Type B pancreatic cell (in vitro differentiated cells): ENCODE results near the gene PLK1. TPM values are rescaled to one million over a fixed set of nuclear protein-coding genes. Genes with fewer than 3 reads are reported as not detected.

Experiments used
- DNase-seq: peaks from one replicate; pipeline ENCODE4 v3.0.0; 2021; ENCODE audit warnings: mixed read lengths; ENCODE audit not compliant: unreplicated experiment; ENCODE audit errors: extremely low spot score
- H3K27ac Mint-ChIP-seq: 2 replicates; pipeline ENCODE4 v1.8.0; 2021; ENCODE audit warnings: mild to moderate bottlenecking, mixed read lengths
- H3K27me3 Mint-ChIP-seq: 2 replicates; pipeline ENCODE4 v1.8.0; 2021; ENCODE audit warnings: mixed read lengths
- H3K36me3 Mint-ChIP-seq: 2 replicates; pipeline ENCODE4 v1.8.0; 2021; ENCODE audit warnings: mixed read lengths
- H3K4me1 Mint-ChIP-seq: one replicate; pipeline ENCODE4 v1.8.0; 2021; ENCODE audit warnings: mixed read lengths; ENCODE audit not compliant: unreplicated experiment
- H3K4me3 Mint-ChIP-seq: 2 replicates; pipeline ENCODE4 v1.8.0; 2021; ENCODE audit warnings: mild to moderate bottlenecking, mixed read lengths
- H3K9me3 Mint-ChIP-seq: 2 replicates; pipeline ENCODE4 v1.8.0; 2021; ENCODE audit warnings: mixed read lengths
- total RNA-seq: library from RNA; stranded (reverse); gene quantifications from 2 replicates; pipeline ENCODE4 v1.2.1, GENCODE V29; 2021; ENCODE audit warnings: low replicate concordance
- TF ChIP-seq, protein P1 (sequence below): fragments of 200-600 bp; sonication (generic); conservative IDR thresholded peaks from 2 replicates; pipeline ENCODE4 v1.5.0; 2021; ENCODE audit warnings: antibody characterized with exemption, mild to moderate bottlenecking

The PLK1 gene
- total RNA-seq, 1 donor from 2014 or later, result 67.2 TPM

DNA sequence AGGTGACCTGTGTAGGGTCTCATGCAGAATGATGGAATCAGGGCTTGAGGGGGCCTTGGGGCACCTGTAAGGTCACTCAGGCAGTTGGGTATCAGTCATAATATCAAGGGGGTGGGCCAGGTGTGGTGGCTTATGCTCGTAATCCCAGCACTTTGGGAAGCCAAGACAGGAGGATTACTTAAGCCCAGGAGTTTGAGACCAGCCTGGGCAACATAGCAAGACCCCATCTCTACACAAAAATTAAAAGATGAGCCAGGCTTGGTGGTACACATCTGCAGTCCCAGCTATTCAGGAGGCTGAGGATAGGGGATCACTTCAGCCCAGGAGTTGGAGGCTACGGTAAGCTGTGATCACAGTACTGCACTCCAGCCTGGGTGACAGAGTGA lies 26.8 kb downstream of the PLK1 start:
- no peaks in the 10 kb centered on the region for H3K36me3 Mint-ChIP-seq
- no peak overlapping the region for H3K4me3 Mint-ChIP-seq
- peaks cover 9% of the 10 kb centered on the region for H3K9me3 Mint-ChIP-seq
- H3K27ac Mint-ChIP-seq, result no peak overlapping the region
- TF ChIP-seq, protein P1, sequence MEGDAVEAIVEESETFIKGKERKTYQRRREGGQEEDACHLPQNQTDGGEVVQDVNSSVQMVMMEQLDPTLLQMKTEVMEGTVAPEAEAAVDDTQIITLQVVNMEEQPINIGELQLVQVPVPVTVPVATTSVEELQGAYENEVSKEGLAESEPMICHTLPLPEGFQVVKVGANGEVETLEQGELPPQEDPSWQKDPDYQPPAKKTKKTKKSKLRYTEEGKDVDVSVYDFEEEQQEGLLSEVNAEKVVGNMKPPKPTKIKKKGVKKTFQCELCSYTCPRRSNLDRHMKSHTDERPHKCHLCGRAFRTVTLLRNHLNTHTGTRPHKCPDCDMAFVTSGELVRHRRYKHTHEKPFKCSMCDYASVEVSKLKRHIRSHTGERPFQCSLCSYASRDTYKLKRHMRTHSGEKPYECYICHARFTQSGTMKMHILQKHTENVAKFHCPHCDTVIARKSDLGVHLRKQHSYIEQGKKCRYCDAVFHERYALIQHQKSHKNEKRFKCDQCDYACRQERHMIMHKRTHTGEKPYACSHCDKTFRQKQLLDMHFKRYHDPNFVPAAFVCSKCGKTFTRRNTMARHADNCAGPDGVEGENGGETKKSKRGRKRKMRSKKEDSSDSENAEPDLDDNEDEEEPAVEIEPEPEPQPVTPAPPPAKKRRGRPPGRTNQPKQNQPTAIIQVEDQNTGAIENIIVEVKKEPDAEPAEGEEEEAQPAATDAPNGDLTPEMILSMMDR, result no peak
- H3K27me3 Mint-ChIP-seq, result peaks cover 19% of the 10 kb centered on the region
- DNase-seq, result no peak
- peaks cover 3% of the 10 kb centered on the region for H3K4me1 Mint-ChIP-seq

DNA sequence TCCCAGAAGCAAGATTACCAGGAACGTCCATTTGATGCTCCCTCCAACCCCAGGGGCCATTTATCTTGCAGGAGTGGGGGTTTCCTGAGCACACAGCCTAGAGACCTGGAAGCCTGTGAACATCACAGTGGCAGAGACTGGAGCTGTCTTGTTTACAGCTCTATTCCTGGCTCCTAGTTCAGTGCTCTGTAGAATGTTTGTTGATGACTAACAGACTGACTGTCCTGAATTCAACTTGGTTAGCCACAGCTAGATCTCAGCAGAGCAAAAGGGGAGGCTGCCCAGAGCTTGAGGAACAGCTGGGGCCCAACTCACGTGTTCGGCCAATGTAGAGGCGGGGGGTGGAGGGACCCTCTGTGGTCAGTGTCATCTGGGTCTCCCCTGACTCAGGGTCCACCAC lies 27.8 kb downstream of the PLK1 start:
- Mint-ChIP-seq H3K27me3 (peaks cover 26% of the 10 kb centered on the region), H3K27ac (no peak overlapping the region), H3K4me1 (no peaks in the 10 kb centered on the region), H3K9me3 (peaks cover 9% of the 10 kb centered on the region), H3K36me3 (no peaks in the 10 kb centered on the region), H3K4me3 (no peak overlapping the region)
- TF ChIP-seq, protein P1, result no peak
- no peak for DNase-seq

DNA sequence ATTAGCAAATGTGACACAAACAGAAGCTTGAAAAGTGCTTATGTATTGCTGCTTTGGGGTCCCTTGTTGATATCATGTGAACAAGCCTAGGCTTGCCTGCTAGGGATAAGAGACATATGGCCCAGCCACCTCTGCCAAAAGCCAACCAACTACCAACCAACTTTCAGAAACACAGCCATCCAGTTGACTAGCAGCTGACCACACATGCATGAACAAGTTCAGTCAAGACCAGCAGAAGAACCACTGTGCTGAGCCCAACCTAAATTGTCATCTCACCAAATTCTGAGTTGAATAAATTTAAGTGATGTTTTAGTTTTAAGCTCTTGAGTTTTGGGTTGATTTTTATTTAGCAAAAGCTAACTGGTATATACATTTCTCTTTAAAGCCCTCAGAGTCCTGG lies 30.8 kb downstream of the PLK1 start:
- DNase-seq, result no peak
- Mint-ChIP-seq H3K4me3 (no peak overlapping the region), H3K36me3 (no peaks in the 10 kb centered on the region), H3K27ac (no peak overlapping the region), H3K27me3 (peaks cover 49% of the 10 kb centered on the region), H3K4me1 (no peaks in the 10 kb centered on the region), H3K9me3 (no peaks in the 10 kb centered on the region)
- TF ChIP-seq, protein P1, result no peak

DNA sequence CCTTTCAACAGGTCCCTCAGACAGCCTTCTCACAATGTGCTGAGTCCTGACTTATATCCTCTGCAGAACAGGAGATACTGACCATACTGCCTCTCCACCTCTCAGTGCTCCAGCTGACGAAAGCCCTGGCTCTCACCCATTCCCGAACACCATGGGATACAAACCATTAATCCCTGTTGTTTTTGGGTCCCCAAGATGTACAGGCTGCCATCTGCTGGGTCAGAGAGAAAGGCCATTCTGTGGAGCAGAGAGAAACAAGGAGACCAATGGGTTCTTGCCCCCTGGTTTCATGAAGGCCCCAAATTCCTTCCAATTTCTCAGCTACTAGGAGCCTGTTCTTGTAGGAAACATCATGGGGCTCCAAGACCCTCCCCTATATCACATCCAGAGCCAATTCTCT lies 31.3 kb downstream of the PLK1 start:
- no peak overlapping the region for H3K4me3 Mint-ChIP-seq
- TF ChIP-seq, protein P1, result no peak
- H3K9me3 Mint-ChIP-seq, result no peaks in the 10 kb centered on the region
- no peaks in the 10 kb centered on the region for H3K4me1 Mint-ChIP-seq
- no peaks in the 10 kb centered on the region for H3K36me3 Mint-ChIP-seq
- peaks cover 53% of the 10 kb centered on the region for H3K27me3 Mint-ChIP-seq
- H3K27ac Mint-ChIP-seq, result no peak overlapping the region
- DNase-seq, result no peak

DNA sequence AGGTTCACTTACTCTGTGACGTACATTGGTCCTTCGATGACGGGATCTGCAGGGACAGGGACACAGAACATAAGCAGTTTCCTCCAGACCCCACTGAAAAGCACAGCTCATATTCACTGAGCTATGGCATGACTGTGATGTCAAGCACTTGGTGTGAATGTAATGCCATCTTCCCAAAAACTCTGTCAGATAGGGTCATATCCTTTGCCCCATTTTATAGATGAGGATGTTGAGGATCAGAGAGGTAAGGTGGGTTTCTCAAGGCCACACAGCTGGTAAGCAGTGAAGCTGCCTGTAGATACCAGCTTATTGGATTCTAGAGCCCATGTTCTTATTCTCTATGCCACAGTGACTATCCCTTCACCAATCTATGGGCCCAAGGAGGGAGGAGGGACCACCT lies 31.8 kb downstream of the PLK1 start:
- H3K27ac Mint-ChIP-seq, result no peak overlapping the region
- H3K9me3 Mint-ChIP-seq, result no peaks in the 10 kb centered on the region
- H3K27me3 Mint-ChIP-seq, result peaks cover 53% of the 10 kb centered on the region

DNA sequence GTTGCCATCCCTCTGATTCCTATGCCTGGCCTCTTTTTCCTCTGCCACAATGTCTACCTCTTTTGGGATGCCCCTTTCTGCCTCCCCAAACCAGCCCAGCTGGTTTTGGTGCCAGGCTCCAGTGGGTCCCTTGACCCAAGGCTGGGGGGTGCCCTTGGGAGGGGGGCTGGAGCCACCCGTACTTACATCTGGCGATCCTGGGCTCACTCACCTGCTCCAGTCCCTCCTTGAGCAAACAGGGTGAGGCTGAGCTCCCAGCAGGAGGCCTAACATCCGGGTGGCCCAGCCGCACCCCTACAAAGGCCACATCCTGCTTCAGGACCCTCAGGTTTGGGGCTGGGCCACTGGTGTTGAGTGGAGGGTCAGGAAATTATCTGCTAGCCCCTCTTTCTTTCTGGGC lies 33.1 kb downstream of the PLK1 start:
- TF ChIP-seq, protein P1, result no peak
- Mint-ChIP-seq H3K36me3 (no peaks in the 10 kb centered on the region), H3K27me3 (peaks cover 61% of the 10 kb centered on the region), H3K9me3 (no peaks in the 10 kb centered on the region), H3K27ac (no peak overlapping the region), H3K4me1 (no peaks in the 10 kb centered on the region), H3K4me3 (no peak overlapping the region)
- DNase-seq, result no peak

More for the DNA sequence above, 31.8 kb downstream of the PLK1 start:
- Mint-ChIP-seq H3K36me3 (no peaks in the 10 kb centered on the region), H3K4me1 (no peaks in the 10 kb centered on the region), H3K4me3 (no peak overlapping the region)
- no peak for DNase-seq
- TF ChIP-seq, protein P1, result no peak
